ENCODE data around the gene OLIG3.

The OLIG3 gene

DNA sequence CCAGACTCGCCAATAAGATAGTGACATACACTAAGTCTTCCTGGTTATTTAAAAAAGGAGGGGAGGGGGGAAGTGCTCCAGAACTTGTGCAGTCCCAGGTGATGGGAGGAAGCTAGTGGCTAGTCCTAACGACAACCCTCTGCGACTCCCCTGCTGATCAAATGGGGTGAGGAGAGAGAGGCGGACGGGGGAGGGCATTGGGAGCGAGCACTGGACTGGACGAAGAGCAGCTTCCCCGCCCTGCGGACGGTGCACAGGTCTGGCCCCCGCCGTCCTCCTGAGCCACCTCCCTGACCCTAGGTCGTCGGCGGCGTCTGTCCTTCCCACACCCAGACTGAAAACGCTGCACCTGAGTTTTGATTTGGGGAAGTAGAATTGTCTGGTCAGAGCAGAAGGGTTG, 2.2 kb upstream of the OLIG3 start:
- DNase-seq (ENCODE audit: low spot score) = no peak

GRCh38 chr6:137495703-137496336, 1.6 kb upstream of the OLIG3 start:
- no peak for DNase-seq (ENCODE audit: low spot score)

DNA sequence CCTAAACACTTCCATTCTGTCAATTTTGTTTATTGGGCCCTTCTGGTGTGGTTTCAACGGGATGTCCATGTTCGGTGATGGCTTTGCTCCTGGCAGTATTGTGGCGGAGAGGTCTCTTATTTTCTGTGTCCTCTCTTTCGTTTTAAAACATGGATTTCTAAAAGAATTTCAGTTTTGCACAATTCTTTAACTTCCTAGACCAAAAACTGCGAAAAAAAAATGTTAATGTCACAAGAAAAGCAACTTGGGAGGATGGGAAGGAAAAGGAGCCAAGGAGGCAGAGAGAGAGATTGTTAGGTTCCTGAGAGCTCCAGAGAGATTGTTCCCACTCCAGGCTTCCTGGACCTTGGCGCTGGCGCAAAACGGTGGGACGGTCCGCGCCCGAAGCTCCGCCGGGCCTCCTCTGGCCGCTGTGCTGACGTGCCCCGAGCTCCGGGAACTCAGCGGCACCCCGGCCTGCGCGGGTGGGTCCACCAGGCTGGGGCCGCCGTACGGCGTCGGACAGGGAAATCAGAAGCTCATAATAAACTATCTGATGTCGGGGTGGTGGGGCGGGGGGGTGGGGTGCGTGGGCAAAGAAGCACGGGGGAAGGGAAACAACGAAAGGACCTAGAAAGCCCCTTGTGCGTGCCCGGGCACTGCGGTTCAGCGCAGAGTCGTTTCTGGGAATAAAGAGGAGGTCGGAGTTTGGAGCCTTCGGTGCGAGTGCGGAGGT, 951 bp upstream of the OLIG3 start:
- DNase-seq (ENCODE audit: low spot score) = no peak

DNA sequence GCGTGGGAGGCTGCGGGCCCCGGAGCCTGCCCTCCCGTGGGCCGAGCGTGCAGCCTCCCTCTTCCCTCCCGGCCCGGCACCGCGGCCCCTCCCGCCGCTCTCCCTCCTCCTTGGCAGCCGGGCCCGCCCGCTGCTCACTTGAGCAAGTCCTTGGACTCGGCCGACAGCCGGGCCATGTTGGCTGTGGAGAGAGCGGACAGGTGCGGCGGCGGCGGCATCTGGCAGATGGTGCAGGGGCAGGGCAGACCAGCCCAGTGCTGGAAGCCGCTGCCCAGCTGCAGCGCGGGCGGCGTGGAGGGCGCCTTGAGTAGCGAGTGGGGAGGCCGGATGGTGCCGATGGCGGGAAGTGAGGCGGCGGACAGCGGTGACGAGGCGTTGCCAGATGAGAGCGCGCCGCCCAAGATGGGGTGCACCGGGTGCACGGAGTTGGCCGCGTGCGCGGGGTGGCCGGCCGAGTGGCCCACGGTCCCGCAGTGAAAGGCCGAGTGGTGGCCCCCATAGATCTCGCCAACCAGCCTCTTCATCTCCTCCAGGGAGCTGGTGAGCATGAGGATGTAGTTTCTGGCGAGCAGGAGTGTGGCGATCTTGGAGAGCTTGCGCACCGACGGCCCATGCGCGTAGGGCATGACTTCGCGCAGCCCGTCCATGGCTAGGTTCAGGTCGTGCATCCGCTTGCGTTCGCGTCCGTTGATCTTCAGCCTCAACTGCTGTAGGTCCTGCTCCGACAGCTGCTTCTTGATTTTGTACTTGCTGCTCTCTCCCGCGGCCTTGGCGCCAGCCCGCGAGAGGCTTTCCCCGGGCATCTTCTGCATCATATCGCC, 766 bp downstream of the OLIG3 start:
- no peak for DNase-seq (ENCODE audit: low spot score)

DNA sequence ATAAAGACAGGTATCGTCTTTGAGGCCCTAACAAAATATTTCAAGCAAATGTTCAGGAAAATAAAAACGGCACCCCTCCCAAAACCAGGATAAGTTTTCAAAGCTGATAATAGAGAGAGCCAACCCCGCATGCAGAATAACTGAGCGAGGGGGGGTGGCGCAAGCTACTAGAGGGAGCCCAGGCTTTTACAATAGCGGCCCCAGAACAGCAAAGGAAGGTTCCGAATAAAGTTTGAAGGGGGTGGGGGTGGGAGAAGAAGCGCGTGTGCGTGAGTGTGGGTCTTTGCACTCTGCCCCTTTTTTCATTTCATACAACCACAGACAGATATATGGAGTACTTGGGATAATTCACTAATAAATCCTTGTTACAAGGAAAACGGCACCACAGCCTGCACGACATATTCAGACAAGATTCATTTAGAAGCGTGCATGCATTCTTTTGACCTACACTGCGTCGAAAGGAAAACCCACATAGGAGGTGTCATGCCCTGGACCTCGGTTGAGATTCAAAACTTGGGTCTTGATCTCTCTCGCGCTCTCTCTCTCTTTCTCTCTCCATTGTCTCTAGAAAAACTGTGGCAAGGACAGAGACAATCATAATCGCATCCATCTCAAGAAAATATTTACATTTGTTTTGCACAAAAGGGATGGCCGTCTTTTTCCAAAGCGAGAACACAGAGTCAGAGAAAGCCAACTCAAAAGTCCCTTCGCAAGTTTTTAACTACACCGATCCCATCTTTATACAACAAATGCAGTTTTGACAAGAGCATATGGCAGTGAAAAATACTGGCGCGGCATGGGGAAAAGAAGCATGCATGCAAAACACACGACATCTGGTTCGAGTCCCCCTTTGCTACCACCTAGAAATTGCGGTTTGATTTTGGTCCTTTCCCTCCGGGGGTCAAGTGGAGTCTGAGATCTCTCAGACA, 1.6 kb downstream of the OLIG3 start:
- no peak for DNase-seq (ENCODE audit: low spot score)

DNA sequence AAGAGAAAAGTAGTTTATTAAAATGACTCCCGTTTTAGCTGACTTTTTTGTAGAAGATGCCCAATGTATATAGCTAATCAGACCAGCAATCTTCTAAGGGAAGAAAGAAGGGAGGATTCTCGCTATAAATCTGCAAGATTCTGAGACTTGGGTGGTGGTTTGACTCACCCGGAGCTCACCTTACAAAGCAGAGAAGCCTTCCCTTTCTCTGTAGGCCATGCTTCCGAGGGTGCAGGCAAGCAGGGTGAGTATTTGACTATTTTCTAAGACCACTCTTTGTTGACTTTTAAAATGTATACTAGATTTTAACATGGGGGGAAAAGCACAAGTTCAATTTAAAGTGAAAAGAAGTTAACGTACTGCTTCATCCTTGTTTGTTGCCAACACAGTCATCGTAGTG, 2.7 kb downstream of the OLIG3 start:
- DNase-seq (ENCODE audit: low spot score) = no peak

DNA sequence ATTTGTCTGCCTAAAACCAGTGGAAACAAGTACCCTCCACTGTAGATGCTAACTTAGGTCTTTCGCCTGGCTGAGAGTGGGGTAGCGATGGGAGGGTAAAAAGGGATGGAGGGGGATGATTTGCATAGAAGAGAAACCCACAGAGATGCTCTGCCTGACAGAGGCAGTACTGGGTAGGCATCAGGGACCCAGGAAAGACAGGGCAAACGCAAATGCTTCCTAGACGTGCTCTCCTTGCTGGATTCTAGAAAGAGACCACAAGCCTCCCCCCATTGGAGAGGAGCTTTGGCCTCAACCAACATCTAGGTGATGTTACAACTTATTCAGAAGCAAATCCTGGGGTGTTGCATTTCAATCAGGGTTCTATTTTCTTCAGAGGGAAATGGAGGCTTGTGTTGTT, 3.2 kb downstream of the OLIG3 start:
- DNase-seq (ENCODE audit: low spot score) = no peak

GRCh38 chr6:137490006-137490905, 3.9 kb downstream of the OLIG3 start:
- DNase-seq (ENCODE audit: low spot score) = no peak

GRCh38 chr6:137489046-137490005, 4.9 kb downstream of the OLIG3 start:
- DNase-seq (ENCODE audit: low spot score) = no peak

DNA sequence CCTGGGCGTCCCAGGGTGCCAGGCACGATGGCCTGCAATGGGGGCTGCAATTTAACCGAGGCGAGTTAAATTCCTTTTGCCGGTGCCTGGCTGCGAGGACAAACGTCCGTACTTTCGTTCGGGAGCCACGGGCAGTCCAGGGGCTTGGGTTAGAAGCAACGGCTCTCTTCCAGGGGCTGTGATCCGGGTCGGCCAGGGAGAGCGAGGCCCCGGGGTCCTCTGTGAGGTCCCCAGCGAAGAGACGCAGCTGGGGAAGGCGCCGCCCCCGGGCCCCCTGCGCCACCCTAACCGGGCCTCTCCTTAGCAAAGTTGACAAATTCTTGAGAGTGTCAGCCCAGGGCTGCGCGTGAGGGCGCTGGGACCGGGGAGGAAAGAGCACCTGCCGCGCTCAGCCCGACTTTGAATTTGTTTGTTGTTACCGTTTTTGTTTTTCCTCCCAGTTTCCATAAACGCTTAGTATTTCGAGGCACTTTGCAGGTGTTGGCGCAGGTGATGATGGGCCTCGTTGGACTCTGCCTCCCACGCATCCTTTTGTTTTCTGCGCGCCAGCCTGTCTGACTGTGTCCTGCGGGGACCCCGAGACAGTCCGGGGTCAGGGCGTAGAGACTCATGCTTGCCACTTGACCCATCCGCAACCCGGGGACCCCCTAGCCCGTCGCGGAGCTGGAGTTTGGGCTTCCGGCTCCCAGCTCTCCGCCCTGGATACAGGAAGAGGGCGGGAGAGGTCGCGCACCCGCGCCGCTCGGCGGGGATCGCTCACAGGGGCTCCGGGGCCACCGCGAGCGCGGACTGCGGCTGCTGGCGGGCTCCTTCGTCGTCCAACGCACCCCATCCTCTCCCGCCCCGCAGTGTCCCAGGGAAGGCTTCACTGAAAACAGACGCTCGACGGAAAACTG, 5.8 kb downstream of the OLIG3 start:
- no peak for DNase-seq (ENCODE audit: low spot score)

GRCh38 chr6:137487869-137488149, 6.4 kb downstream of the OLIG3 start:
- no peak for DNase-seq (ENCODE audit: low spot score)

GRCh38 chr6:137487181-137487868, 6.9 kb downstream of the OLIG3 start:
- DNase-seq (ENCODE audit: low spot score) = no peak

DNA sequence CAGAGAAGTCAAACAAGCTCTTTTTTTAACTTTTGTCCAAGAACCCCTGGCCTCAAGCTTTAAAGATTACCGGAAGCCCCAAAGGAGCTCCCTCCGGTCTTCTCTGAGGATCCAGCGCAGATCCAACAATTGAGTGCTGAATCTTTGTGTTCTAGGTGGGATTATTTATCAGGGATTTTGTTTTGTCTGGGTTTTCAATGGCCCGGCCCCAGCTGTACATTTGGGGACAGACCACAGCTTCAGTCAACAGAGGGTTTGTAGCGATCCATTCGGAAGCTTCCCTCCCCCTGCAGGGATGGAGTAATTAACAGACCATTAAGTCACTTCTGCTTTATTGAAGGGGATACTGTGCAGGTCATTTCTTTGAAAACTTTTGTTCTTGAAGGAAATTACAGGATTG, 7.8 kb downstream of the OLIG3 start:
- DNase-seq (ENCODE audit: low spot score) = no peak

GRCh38 chr6:137480431-137480830, 13.8 kb downstream of the OLIG3 start:
- DNase-seq (ENCODE audit: low spot score) = no peak

DNA sequence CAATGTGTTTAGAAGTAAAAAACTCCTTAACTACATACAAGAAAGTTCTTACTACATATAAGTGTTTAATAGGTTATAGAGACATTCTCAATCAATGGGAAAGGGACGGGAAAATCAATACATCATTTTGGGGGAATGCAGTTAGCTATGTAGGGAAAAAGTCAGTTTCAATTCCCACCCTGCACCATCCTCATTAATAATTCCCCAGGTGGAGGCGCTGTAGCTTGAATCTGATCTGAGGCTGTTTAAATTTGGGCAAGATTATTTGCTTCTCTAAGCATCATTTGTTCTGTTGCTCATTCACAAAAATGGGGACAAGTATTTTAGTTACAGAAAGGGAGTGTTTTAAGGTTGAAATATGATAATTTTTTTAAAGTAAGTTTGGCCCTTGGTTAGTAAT, 19.1 kb downstream of the OLIG3 start:
- no peak for DNase-seq (ENCODE audit: low spot score)

GRCh38 chr6:137473598-137473997, 20.6 kb downstream of the OLIG3 start:
- no peak for DNase-seq (ENCODE audit: low spot score)

DNA sequence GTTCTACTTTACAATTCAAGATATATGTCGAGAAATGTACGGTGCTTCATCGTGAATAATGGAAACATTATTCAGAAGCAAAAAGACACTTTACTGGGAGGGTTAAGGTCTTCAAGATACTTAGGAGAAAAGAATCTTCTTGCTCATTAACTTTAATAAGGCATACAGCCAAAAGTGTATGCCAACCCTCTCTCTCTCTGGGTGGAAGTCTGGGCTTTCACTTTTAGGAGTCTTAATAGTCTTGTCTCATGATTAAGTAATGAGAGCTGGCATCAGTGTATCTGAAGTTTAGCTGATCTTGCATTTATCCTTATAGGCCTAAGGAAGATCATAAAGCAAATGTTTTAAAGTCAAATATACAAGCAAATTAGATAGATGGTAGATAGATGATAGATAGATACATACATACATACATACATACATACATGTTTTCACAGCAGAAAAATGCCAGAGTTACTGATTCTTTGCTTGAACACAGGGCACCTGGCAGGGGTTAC, 21.5 kb downstream of the OLIG3 start:
- DNase-seq (ENCODE audit: low spot score) = no peak

- no peak for DNase-seq (ENCODE audit: low spot score)
These were observed 22.2 kb downstream of the OLIG3 start for GRCh38 chr6:137471986-137472385.
